DND-41 (cell line): ENCODE measurements around the gene ATF7IP.

Experiments
- EZH2 ChIP-seq: IDR thresholded peaks from 3 replicates; pipeline ENCODE4 v1.6.1; 2012; ENCODE audit warnings: borderline replicate concordance, low read depth, mild to moderate bottlenecking, moderate library complexity, low read length, inconsistent platforms; ENCODE audit not compliant: severe bottlenecking
- TF ChIP-seq, protein P1 (sequence below): IDR thresholded peaks from 2 replicates; pipeline ENCODE4 v1.5.1; 2012; ENCODE audit warnings: borderline replicate concordance, low read length, moderate library complexity, mild to moderate bottlenecking; ENCODE audit not compliant: poor library complexity, severe bottlenecking; ENCODE audit errors: extremely low read depth

GRCh38 chr12:14369311-14369710, 3.8 kb downstream of the ATF7IP start:
- TF ChIP-seq, protein P1, sequence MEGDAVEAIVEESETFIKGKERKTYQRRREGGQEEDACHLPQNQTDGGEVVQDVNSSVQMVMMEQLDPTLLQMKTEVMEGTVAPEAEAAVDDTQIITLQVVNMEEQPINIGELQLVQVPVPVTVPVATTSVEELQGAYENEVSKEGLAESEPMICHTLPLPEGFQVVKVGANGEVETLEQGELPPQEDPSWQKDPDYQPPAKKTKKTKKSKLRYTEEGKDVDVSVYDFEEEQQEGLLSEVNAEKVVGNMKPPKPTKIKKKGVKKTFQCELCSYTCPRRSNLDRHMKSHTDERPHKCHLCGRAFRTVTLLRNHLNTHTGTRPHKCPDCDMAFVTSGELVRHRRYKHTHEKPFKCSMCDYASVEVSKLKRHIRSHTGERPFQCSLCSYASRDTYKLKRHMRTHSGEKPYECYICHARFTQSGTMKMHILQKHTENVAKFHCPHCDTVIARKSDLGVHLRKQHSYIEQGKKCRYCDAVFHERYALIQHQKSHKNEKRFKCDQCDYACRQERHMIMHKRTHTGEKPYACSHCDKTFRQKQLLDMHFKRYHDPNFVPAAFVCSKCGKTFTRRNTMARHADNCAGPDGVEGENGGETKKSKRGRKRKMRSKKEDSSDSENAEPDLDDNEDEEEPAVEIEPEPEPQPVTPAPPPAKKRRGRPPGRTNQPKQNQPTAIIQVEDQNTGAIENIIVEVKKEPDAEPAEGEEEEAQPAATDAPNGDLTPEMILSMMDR, result no peak
- TF ChIP-seq EZH2, result no peak
